SK-N-SH treated with all-trans-retinoic acid at 6 μM for 48 hours (cell line): ENCODE results near the gene TMEM130.

Experiments used
- BACH2 ChIP-seq: fragments of 250-450 bp; sonication (Bioruptor Pico); IDR thresholded peaks from 2 replicates; pipeline ENCODE4 v1.9.0; 2021; ENCODE audit warnings: mild to moderate bottlenecking, borderline replicate concordance
- GLIS3 ChIP-seq: fragments of 250-450 bp; sonication (Bioruptor Pico); IDR thresholded peaks from 2 replicates; pipeline ENCODE4 v1.5.0; 2020; ENCODE audit warnings: mild to moderate bottlenecking, moderate library complexity
- RARB ChIP-seq: fragments of 250-450 bp; sonication (Bioruptor Pico); IDR thresholded peaks from 2 replicates; pipeline ENCODE4 v1.8.0; 2021; ENCODE audit warnings: mild to moderate bottlenecking, moderate library complexity
- TCF4 ChIP-seq: fragments of 250-450 bp; sonication (Bioruptor Pico); IDR thresholded peaks from 2 replicates; pipeline ENCODE4 v1.8.0; 2021; ENCODE audit warnings: mild to moderate bottlenecking, moderate library complexity, borderline replicate concordance
- TOX ChIP-seq: fragments of 250-450 bp; sonication (Bioruptor Pico); IDR thresholded peaks from 2 replicates; pipeline ENCODE4 v1.8.0; 2021; ENCODE audit warnings: mild to moderate bottlenecking, moderate library complexity, borderline replicate concordance
- ZFP30 ChIP-seq: fragments of 450-650 bp; formaldehyde crosslinking; IDR thresholded peaks from 2 replicates; pipeline ENCODE4 v1.5.0; 2022; ENCODE audit warnings: mild to moderate bottlenecking, moderate library complexity
- TF ChIP-seq, protein P1 (sequence below): fragments of 250-450 bp; sonication (Bioruptor Pico); IDR thresholded peaks from 2 replicates; pipeline ENCODE4 v1.5.0; 2020; ENCODE audit warnings: mild to moderate bottlenecking, moderate library complexity
- TF ChIP-seq, protein P2 (sequence below): fragments of 250-450 bp; sonication (Bioruptor Pico); IDR thresholded peaks from 2 replicates; pipeline ENCODE4 v1.8.0; 2020; ENCODE audit warnings: mild to moderate bottlenecking, moderate library complexity, borderline replicate concordance

DNA sequence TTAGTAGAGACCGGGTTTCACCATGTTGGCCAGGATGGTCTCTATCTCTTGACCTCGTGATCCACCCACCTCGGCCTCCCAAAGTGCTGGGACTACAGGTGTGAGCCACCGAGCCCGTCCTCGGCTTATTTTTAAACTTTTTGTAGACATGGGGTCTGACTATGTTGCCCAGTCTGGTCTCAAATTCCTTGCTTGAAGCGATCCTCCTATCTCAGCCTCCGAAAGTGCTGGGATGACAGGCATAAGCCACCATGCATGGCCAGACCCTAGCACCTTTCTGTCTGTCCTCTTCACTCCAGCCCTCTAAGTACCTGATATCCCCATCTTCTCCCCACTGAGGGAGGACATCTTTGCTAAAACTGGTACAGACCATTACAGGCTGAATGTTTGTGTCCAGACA, 41.4 kb downstream of the TMEM130 start:
- TF ChIP-seq RARB (no peak), TCF4 (CRISPR knock-in tag) (no peak), ZFP30 (CRISPR knock-in tag) (no peak), GLIS3 (CRISPR knock-in tag) (no peak), BACH2 (CRISPR knock-in tag) (no peak), TOX (CRISPR knock-in tag) (no peak)
- TF ChIP-seq, protein P1, sequence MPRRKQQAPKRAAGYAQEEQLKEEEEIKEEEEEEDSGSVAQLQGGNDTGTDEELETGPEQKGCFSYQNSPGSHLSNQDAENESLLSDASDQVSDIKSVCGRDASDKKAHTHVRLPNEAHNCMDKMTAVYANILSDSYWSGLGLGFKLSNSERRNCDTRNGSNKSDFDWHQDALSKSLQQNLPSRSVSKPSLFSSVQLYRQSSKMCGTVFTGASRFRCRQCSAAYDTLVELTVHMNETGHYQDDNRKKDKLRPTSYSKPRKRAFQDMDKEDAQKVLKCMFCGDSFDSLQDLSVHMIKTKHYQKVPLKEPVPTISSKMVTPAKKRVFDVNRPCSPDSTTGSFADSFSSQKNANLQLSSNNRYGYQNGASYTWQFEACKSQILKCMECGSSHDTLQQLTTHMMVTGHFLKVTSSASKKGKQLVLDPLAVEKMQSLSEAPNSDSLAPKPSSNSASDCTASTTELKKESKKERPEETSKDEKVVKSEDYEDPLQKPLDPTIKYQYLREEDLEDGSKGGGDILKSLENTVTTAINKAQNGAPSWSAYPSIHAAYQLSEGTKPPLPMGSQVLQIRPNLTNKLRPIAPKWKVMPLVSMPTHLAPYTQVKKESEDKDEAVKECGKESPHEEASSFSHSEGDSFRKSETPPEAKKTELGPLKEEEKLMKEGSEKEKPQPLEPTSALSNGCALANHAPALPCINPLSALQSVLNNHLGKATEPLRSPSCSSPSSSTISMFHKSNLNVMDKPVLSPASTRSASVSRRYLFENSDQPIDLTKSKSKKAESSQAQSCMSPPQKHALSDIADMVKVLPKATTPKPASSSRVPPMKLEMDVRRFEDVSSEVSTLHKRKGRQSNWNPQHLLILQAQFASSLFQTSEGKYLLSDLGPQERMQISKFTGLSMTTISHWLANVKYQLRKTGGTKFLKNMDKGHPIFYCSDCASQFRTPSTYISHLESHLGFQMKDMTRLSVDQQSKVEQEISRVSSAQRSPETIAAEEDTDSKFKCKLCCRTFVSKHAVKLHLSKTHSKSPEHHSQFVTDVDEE (CRISPR knock-in tag) = no peak
- TF ChIP-seq, protein P2, sequence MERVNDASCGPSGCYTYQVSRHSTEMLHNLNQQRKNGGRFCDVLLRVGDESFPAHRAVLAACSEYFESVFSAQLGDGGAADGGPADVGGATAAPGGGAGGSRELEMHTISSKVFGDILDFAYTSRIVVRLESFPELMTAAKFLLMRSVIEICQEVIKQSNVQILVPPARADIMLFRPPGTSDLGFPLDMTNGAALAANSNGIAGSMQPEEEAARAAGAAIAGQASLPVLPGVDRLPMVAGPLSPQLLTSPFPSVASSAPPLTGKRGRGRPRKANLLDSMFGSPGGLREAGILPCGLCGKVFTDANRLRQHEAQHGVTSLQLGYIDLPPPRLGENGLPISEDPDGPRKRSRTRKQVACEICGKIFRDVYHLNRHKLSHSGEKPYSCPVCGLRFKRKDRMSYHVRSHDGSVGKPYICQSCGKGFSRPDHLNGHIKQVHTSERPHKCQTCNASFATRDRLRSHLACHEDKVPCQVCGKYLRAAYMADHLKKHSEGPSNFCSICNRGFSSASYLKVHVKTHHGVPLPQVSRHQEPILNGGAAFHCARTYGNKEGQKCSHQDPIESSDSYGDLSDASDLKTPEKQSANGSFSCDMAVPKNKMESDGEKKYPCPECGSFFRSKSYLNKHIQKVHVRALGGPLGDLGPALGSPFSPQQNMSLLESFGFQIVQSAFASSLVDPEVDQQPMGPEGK (CRISPR knock-in tag) = no peak
